ENCODE measurements around the gene EPB41L5.

Gene EPB41L5

DNA sequence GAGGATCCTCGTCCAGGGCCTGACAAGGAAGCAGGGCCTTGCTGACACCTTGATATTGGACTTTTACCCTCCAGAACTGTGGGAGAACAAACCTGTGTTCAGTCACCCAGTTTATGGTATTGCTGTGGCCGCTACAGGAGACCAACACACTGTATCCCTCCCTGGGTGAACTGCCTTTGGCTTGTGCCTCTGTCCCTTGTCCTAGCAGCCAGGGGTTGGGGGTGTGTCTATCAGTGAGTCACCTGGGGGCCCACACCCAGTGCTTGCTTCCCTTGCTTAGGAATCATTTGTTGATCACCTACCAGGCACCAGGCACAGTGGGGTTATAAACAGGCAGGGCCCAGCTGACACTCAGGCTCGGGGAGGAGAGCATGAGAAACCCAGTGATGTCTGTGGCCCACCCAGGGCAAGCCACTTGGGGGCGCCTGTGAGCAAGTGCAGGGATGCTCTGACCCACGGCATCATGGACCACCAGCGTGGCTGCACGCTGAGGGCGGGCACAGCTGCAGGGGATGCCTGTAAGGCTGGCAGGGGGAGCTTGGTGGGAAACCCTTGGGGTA lies 193.2 kb downstream of the EPB41L5 start:
- Histone ChIP-seq H3K27ac (ENCODE audit: low read length) (no peak overlapping the region), H3K36me3 (ENCODE audit: control insufficient read depth, low read depth, low read length) (no peaks in the 10 kb centered on the region), H3K4me3 (ENCODE audit: low read length) (no peak overlapping the region), H3K9me3 (ENCODE audit: control insufficient read depth, low read depth, low read length) (no peaks in the 10 kb centered on the region), H3K9ac (ENCODE audit: low read length) (no peak overlapping the region), H3K27me3 (ENCODE audit: control insufficient read depth, insufficient read depth, low read length) (no peaks in the 10 kb centered on the region), H3K4me1 (ENCODE audit: control insufficient read depth, low read depth, low read length) (no peaks in the 10 kb centered on the region)

DNA sequence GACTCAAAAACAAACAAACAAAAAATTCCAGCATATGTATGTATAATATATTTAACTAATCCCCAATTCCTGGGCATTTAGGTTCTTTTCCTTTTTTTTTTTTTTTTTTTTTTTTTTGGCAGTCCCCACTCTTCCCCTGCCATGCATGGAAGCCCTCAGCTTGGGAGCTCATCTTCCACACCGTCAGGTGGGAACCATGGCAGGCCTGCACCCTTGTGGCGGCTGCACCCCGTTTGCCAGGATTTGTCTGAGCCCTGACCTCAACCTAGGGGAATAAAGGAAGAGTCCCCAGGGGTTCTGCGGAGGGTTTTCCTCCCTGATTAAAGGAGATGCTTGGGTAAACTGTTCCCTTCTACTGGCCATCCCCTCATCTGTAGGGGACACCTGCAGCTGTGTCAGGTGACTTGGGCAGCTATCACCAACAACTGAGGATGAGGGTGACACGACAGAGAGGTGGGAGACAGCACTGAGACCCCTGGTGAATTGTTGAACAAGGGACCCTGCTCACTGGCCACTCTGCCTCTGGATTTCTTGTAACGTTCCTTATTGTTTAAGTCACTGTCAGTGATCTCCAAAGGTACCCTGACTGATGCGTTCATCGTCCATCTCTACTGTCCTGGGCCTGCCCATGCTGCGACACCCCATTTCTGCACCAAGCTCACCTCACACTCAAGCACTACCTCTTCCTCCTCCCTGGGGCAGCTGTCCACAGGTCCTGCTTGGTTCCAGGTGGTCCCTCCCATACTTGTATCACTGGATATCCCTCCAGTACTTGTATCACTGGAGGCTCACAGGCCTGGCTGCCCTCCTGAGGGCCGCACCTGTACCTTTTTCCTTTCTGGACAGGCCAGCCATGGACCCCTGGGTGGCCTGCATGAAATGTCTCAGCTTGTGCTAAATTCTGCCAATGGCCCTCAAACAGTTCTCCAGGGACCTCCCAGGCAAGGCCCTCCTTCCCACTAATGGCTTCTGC lies 195.8 kb downstream of the EPB41L5 start:
- Histone ChIP-seq H3K36me3 (ENCODE audit: control insufficient read depth, low read depth, low read length) (no peaks in the 10 kb centered on the region), H3K9me3 (ENCODE audit: control insufficient read depth, low read depth, low read length) (no peaks in the 10 kb centered on the region), H3K27me3 (ENCODE audit: control insufficient read depth, insufficient read depth, low read length) (no peaks in the 10 kb centered on the region), H3K4me3 (ENCODE audit: low read length) (no peak overlapping the region), H3K27ac (ENCODE audit: low read length) (no peak overlapping the region), H3K9ac (ENCODE audit: low read length) (no peak overlapping the region), H3K4me1 (ENCODE audit: control insufficient read depth, low read depth, low read length) (no peaks in the 10 kb centered on the region)

DNA sequence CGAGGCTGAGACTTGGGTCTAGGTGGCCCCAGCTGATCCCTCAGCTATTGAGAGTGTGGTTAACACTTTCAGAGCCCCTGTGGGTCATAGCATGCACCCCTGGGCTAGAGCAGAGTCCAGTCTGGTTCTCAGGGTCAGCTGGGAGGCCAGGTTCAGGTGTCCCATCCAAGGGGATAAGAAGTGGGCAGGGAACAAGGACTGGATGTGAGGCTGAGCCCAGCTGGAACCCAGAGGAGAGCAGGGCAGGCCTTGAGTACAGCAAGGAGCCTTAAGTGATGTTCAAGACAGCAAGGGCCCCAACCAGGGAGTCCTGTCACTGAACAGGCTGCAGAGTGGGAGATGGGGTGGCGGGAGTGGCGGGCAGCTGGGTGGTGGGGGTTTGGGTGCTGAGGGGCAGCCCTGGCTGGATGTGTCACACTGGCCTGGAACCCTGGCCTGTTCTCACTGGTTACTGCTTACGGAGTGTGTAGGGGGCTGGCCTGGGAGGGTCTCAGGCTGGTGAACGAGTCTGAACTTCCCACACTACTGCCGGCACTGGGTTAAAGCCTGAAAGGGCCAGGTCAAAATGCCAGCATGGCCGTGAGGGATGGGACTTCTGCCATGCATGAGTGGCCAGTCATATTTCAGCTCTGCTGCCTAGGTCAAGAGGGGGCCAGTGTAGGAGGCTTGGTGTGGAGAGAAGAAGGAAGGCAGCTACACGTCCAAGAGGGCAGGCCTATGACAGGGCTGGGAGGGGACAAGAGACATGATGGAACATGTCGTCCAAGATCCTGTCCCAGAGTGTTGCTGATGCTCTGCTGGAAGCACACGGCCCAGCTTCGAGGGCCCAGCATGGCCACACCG lies 196.8 kb downstream of the EPB41L5 start:
- Histone ChIP-seq H3K4me1 (ENCODE audit: control insufficient read depth, low read depth, low read length) (no peaks in the 10 kb centered on the region), H3K27me3 (ENCODE audit: control insufficient read depth, insufficient read depth, low read length) (no peaks in the 10 kb centered on the region), H3K4me3 (ENCODE audit: low read length) (no peak overlapping the region), H3K36me3 (ENCODE audit: control insufficient read depth, low read depth, low read length) (no peaks in the 10 kb centered on the region), H3K9ac (ENCODE audit: low read length) (no peak overlapping the region), H3K27ac (ENCODE audit: low read length) (no peak overlapping the region), H3K9me3 (ENCODE audit: control insufficient read depth, low read depth, low read length) (no peaks in the 10 kb centered on the region)

DNA sequence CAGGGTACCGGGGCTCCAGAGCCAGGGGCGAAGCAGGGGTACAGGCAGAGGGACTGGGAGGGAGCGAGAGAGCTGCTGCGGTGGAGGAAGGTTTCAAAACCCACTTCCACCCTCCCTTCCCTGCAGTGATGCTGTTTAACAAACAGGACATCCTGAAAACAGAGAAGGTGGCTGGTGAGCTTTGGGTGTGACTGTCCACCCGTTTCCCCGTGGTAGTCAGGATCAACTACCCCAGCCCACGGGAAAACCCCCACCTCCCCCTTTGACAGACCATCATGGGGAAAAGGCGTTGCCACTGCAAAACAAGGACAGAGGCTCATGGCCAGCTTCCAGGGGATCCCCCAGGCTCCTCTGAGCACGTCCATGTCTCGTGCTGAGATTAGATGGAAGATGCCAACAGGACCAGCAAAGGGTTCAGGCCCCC lies 197.4 kb downstream of the EPB41L5 start:
- H3K4me3 ChIP-seq (ENCODE audit: low read length): no peak overlapping the region
- no peak overlapping the region for H3K9ac ChIP-seq (ENCODE audit: low read length)
- H3K4me1 ChIP-seq (ENCODE audit: control insufficient read depth, low read depth, low read length): no peaks in the 10 kb centered on the region
- H3K9me3 ChIP-seq (ENCODE audit: control insufficient read depth, low read depth, low read length): no peaks in the 10 kb centered on the region
- H3K27me3 ChIP-seq (ENCODE audit: control insufficient read depth, insufficient read depth, low read length): no peaks in the 10 kb centered on the region
- no peak overlapping the region for H3K27ac ChIP-seq (ENCODE audit: low read length)
- H3K36me3 ChIP-seq (ENCODE audit: control insufficient read depth, low read depth, low read length): no peaks in the 10 kb centered on the region

DNA sequence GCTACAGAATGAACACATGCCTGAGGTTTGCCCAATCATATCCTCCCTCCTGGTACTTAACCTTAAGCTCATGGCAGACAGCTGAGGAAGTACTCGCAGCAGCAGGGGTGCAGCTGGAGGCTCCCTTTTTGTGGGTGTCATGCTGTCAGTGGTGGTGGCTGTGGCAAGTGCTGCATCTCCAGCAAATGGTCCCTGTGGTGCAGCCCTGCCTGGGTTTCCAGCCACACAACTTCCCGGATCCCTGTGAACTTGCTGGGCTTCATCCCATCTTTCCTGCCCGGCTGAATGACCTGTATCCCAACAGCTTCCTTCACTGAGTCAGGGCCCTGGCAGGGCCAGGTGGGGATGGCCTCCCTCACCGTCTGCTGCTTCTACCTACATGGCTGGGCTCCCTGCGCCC lies 205.3 kb downstream of the EPB41L5 start:
- no peaks in the 10 kb centered on the region for H3K4me1 ChIP-seq (ENCODE audit: control insufficient read depth, low read depth, low read length)
- H3K27me3 ChIP-seq (ENCODE audit: control insufficient read depth, insufficient read depth, low read length): peaks cover 14% of the 10 kb centered on the region
- H3K27ac ChIP-seq (ENCODE audit: low read length): no peak overlapping the region
- H3K9ac ChIP-seq (ENCODE audit: low read length): no peak overlapping the region
- H3K4me3 ChIP-seq (ENCODE audit: low read length): no peak overlapping the region
- no peaks in the 10 kb centered on the region for H3K36me3 ChIP-seq (ENCODE audit: control insufficient read depth, low read depth, low read length)
- H3K9me3 ChIP-seq (ENCODE audit: control insufficient read depth, low read depth, low read length): no peaks in the 10 kb centered on the region

- peaks cover 22% of the 10 kb centered on the region for H3K27me3 ChIP-seq (ENCODE audit: control insufficient read depth, insufficient read depth, low read length)
- no peak overlapping the region for H3K4me3 ChIP-seq (ENCODE audit: low read length)
- no peak overlapping the region for H3K9ac ChIP-seq (ENCODE audit: low read length)
- H3K4me1 ChIP-seq (ENCODE audit: control insufficient read depth, low read depth, low read length): no peaks in the 10 kb centered on the region
- no peak overlapping the region for H3K27ac ChIP-seq (ENCODE audit: low read length)
- no peaks in the 10 kb centered on the region for H3K36me3 ChIP-seq (ENCODE audit: control insufficient read depth, low read depth, low read length)
- no peaks in the 10 kb centered on the region for H3K9me3 ChIP-seq (ENCODE audit: control insufficient read depth, low read depth, low read length)
Measured at GRCh38 chr2:120219291-120219690, 206.4 kb downstream of the EPB41L5 start.

GRCh38 chr2:120219766-120220165 lies 206.9 kb downstream of the EPB41L5 start:
- Histone ChIP-seq H3K27ac (ENCODE audit: low read length) (no peak overlapping the region), H3K4me1 (ENCODE audit: control insufficient read depth, low read depth, low read length) (no peaks in the 10 kb centered on the region), H3K9me3 (ENCODE audit: control insufficient read depth, low read depth, low read length) (no peaks in the 10 kb centered on the region), H3K4me3 (ENCODE audit: low read length) (no peak overlapping the region), H3K27me3 (ENCODE audit: control insufficient read depth, insufficient read depth, low read length) (peaks cover 27% of the 10 kb centered on the region), H3K36me3 (ENCODE audit: control insufficient read depth, low read depth, low read length) (no peaks in the 10 kb centered on the region), H3K9ac (ENCODE audit: low read length) (no peak overlapping the region)

DNA sequence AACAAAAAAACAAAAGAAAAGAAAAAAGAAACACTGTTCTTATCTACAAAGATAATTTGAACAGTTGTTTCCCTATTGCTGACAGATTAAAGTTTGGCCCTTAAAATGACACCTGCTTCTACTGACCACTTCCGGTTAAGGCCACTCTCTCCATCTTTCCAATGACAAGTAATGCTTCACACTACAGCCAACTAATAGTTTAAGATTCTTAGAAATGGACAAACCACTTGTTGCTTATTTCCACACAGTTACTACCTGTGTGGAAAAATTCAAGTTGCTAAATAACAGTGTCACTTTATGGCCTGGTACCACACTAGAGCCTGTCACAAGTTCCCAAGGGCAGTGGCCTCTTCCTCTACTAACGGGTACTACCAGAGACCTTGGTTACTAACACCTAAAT lies 207.9 kb downstream of the EPB41L5 start:
- H3K4me1 ChIP-seq (ENCODE audit: control insufficient read depth, low read depth, low read length): no peaks in the 10 kb centered on the region
- H3K27ac ChIP-seq (ENCODE audit: low read length): no peak overlapping the region
- H3K36me3 ChIP-seq (ENCODE audit: control insufficient read depth, low read depth, low read length): no peaks in the 10 kb centered on the region
- H3K27me3 ChIP-seq (ENCODE audit: control insufficient read depth, insufficient read depth, low read length): peaks cover 32% of the 10 kb centered on the region
- H3K4me3 ChIP-seq (ENCODE audit: low read length): no peak overlapping the region
- no peaks in the 10 kb centered on the region for H3K9me3 ChIP-seq (ENCODE audit: control insufficient read depth, low read depth, low read length)
- no peak overlapping the region for H3K9ac ChIP-seq (ENCODE audit: low read length)

DNA sequence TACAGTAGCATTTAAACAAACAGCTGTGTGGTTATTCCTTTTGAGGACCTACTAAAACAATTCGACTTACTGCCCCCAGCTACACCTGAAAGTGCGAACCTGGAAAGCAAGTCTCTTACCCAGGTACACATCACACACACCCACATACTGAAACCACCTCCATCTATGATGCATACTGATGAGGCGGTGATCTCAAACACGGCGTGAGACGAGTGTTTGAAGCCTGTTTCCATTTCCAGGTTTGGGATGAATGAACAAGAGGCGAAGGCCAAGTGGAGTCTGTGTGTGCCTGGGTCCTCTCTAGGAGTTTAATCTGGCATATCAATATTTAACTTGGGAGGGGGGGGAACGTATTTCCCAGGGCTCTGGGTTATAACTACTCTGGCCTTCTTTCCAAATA lies 208.7 kb downstream of the EPB41L5 start:
- H3K9me3 ChIP-seq (ENCODE audit: control insufficient read depth, low read depth, low read length): no peaks in the 10 kb centered on the region
- H3K4me1 ChIP-seq (ENCODE audit: control insufficient read depth, low read depth, low read length): no peaks in the 10 kb centered on the region
- peaks cover 36% of the 10 kb centered on the region for H3K27me3 ChIP-seq (ENCODE audit: control insufficient read depth, insufficient read depth, low read length)
- no peaks in the 10 kb centered on the region for H3K36me3 ChIP-seq (ENCODE audit: control insufficient read depth, low read depth, low read length)
- H3K27ac ChIP-seq (ENCODE audit: low read length): no peak overlapping the region
- no peak overlapping the region for H3K4me3 ChIP-seq (ENCODE audit: low read length)
- H3K9ac ChIP-seq (ENCODE audit: low read length): no peak overlapping the region

DNA sequence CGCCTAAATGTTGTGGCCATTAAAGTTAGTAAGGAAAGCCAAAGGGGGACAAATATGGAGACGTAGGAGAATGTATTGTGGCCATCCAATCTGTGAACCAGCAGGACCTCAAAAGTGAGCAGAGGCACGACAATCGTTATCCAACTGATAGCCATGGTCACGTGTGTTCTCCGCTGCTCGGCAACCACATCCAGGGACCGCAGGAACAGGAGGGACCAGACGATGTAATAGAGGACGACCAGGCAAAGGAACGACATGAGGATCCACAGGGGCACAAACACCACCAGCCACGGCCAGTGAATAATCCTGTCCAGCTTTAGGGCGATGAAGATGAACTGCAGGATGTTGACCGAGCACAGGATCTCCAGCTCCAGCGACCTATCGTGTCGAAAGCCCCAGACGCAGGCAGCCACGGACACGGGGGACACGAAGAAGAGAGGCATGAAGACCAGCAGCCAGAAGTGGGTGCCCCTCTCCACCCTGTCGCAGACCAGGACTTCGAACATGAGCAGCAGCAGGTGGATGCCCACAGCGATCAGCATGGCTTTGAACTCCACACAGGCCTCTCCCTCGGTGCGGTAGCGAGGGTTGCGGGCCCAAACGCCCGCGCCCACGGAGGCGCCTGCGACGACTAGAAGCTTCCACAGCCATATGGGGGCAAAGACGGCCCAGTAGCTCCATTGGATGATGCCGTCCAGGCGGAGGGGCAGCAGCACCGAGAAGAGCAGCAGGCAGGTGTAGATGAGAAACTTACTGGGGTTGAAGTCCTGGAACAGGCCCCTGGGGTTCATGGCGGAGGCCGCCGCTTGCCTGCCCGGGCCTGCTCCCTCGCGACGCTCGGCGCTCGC lies 209.5 kb downstream of the EPB41L5 start:
- H3K9me3 ChIP-seq (ENCODE audit: control insufficient read depth, low read depth, low read length): no peaks in the 10 kb centered on the region
- no peak overlapping the region for H3K27ac ChIP-seq (ENCODE audit: low read length)
- peaks cover 36% of the 10 kb centered on the region for H3K27me3 ChIP-seq (ENCODE audit: control insufficient read depth, insufficient read depth, low read length)
- H3K36me3 ChIP-seq (ENCODE audit: control insufficient read depth, low read depth, low read length): no peaks in the 10 kb centered on the region
- no peak overlapping the region for H3K9ac ChIP-seq (ENCODE audit: low read length)
- H3K4me1 ChIP-seq (ENCODE audit: control insufficient read depth, low read depth, low read length): no peaks in the 10 kb centered on the region
- H3K4me3 ChIP-seq (ENCODE audit: low read length): no peak overlapping the region
